OCI-LY3 (cell line): ENCODE data around the gene ST3GAL4.

Experiments used
- EZH2phosphoT487 ChIP-seq: fragments of 200-600 bp; shearing (Covaris generic); IDR thresholded peaks from 2 replicates; pipeline ENCODE4 v1.6.1; 2018; ENCODE audit warnings: antibody characterized with exemption, mixed run types, low read depth
- TF ChIP-seq, protein P1 (sequence below): fragments of 200-600, 300-600 bp; sonication (generic); IDR thresholded peaks from 2 replicates; pipeline ENCODE4 v1.5.1; 2014; ENCODE audit warnings: antibody characterized with exemption, low read length, low read depth

DNA sequence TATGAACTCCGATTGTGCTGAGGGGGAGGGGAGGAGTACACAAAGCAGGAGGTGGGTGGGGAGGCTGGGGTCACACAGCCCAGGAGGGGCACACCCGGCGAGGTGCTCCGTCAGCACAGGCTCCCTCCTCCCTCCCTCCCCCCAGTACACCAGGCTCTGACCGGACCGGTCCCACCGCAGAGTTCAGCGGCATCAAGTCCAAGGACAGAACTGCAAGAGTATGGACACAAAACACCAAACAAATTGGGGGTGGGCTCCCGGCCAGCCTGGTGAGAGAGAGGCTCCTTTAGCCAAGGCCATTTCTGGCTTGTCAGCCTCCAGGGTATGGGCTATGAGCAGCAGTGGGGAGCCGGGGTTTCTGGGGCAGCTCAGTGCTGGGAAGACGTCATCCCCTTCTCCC lies 68.3 kb downstream of the ST3GAL4 start:
- TF ChIP-seq, protein P1, sequence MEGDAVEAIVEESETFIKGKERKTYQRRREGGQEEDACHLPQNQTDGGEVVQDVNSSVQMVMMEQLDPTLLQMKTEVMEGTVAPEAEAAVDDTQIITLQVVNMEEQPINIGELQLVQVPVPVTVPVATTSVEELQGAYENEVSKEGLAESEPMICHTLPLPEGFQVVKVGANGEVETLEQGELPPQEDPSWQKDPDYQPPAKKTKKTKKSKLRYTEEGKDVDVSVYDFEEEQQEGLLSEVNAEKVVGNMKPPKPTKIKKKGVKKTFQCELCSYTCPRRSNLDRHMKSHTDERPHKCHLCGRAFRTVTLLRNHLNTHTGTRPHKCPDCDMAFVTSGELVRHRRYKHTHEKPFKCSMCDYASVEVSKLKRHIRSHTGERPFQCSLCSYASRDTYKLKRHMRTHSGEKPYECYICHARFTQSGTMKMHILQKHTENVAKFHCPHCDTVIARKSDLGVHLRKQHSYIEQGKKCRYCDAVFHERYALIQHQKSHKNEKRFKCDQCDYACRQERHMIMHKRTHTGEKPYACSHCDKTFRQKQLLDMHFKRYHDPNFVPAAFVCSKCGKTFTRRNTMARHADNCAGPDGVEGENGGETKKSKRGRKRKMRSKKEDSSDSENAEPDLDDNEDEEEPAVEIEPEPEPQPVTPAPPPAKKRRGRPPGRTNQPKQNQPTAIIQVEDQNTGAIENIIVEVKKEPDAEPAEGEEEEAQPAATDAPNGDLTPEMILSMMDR: no peak
- TF ChIP-seq EZH2phosphoT487: no peak
